Fibroblast of skin of scalp (primary cell): ENCODE measurements around the gene GEMIN2.
A peak's percentile ranks its signal among the peaks of the same experiment; 100 is the strongest.
"Not testable (repeated sequence)": the region's sequence is repeated elsewhere in the genome, so short reads cannot be mapped to it uniquely, and the experiment has no call there.

Experiments used
- DNase-seq: peaks from one replicate; pipeline ENCODE4 v3.0.0-alpha.2; 2013

GEMIN2 gene

DNA sequence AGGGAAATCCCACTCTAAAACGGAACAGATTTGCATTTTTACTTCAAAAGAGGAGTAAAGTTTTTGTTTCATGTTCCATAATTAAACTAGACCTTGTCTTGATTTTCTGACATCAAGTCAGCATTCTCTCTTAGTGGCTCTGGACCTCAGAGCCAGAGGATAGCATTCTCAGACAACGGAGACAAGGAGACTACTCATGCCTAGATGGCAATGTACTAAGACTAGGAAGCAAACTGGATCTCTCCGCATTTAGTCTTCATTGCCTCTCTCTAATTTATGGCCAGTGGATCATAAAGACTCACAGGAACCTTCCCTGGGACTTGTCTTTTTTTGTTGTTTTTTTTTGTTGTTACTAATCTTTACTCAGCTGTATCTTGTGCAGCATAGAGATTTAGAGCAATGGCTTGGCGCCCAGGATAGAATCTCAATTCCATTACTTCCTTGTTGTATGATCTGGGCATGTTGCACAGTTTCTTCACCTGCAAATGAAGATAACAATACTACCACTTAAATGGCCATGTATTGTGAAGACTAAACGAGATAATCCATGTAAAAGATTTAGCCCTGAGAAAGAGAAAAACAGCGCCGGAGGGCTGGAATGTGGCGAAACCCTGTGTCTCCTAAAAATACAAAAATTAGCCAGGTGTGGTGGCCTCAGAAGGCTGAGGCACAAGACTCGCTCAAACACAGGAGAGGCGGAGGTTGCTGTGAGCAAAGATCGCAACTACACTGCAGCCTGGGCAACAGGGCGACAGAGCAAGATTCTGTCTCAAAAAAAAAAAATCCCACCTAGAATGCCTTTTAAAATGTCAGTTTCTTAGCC lies 4.0 kb upstream of the GEMIN2 start:
- no peak for DNase-seq

DNA sequence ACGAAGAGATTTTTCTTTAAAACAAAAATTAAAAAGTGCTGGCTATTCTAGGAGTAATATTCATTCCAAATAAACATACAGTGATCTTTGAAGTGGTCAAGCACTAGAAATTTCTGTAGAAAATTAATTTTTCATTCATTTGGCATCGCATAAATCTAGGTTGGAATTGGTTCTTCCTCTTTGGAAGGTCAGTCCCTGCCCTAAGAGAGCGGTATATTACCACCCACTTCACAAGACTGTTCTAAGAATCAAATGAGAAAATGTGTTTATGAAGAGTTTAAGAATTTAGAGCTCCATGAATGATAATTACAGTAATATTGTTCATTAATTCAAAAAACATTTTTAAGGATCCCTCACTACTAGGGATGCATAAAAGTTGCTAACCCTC lies 444 bp upstream of the GEMIN2 start:
- no peak for DNase-seq

DNA sequence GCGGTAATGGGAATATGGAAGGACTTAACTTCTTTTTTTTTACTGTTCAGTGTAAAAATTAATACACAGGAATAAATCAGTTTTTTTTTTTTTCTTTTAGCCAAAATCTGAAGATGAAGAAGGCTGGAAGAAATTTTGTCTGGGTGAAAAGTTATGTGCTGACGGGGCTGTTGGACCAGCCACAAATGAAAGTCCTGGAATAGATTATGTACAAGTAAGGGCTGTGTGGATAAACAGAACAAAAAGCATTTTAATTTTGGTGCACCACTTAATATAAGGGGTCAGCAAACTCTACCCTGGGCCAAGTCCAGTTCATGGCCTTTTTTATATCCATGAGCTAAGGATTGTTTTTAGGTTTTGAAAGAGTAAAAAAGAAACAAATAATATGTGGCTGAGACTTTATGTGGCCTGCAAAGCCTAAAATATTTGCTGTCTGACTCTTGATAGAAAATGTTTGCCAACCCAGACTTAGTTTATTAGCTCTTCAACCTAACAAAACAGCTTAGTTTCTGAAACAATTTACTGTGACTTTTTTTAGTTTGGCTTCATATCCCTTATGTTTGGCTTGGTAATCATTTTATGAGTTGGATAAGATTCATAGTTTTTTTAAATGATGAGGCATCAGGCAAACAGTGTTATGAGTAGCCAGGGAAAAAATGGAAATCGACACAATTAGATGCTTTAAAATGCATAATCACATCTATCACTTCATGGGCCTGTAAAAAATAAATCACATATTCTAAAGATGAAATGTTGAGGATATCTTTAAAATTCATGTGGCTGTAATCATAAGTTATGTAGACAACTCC lies 8.4 kb downstream of the GEMIN2 start:
- no peak for DNase-seq

DNA sequence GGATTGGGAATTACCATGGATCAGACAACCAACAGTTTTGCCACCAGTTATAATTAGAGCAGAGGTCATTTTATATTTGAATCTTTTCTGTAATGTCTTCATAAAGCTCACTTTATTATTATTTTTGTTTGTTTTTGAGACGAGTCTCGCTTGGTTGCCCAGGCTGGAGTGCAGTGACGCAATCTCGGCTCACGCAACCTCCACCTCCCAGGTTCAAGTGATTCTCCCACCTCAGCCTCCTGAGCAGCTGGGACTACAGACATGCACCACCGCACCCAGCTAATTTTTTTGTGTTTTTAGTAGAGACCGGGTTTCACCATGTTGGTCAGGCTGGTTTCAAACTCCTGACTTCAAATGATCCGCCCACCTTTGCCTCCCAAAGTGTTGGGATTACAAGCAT lies 23.7 kb downstream of the GEMIN2 start:
- not testable (repeated sequence) for DNase-seq

DNA sequence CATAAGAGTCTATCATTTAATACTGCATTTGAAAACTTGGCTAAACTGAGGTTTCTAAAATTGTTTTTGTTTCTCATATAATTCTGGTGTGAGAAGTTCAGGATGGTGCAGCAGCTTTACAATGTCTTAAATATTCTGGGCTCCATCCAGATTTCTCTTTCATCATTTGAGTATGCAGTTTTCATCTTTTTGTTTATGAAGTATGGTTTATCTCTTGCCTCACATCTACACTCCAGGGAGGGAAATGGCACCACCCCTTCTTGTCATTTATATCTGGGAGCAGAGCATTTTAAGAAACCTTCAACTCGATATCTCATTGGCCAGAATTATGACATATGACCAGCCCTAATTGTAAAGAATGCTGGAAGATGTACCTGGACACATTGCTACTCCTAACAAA lies 24.3 kb downstream of the GEMIN2 start:
- DNase-seq = no peak

DNA sequence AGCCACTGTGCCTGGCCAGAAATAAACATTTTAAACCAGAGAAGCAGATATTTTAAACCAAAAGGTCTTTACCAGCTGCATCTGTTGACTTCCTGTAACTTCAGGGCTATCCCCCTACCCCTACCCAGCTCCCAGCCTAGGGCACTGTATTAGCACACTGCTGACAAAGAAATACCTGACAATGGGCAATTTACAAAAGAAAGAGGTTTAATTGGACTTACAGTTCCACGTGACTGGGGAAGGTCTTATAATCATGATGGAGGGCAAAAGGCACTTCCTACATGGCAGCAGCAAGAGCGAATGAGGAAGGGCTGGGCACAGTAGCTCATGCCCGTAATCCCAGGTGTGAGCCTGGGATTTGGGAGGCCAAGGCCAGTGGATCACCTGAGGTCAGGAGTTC lies 26.0 kb downstream of the GEMIN2 start:
- no peak for DNase-seq

DNA sequence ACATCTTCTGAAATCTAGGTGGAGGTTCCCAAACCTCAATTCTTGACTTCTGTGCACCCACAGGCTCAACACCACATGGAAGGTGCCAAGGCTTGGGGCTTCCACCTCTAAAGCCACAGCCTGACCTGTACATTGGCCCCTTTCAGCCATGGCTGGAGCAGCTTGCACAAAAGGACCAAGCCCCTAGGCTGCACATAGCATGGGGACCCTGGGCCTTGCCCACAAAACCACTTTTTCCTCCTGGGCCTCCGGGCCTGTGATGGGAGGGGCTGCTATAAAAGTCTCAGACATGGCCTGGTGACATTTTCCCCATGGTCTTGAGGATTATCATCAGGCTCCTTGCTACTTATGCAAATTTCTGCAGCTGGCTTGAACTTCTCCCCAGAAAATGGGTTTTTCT lies 27.5 kb downstream of the GEMIN2 start:
- DNase-seq = not testable (repeated sequence)

DNA sequence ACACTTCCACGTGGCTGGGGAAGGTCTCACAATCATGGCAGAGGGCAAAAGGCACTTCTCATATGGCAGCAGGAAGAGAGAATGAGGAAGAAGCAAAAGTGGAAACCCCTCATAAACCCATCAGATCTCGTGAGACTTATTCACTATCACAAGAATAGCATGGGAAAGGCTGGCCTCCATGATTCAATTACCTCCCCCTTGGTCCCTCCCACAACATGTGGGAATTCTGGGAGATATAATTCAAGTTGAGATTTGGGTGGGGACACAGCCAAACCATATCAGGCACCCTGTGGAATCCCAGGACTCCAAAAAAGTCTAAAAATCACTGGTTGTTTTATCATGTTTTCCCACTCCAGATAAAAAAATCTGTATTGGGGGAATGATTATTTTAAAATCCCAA lies 29.1 kb downstream of the GEMIN2 start:
- DNase-seq = not testable (repeated sequence)

DNA sequence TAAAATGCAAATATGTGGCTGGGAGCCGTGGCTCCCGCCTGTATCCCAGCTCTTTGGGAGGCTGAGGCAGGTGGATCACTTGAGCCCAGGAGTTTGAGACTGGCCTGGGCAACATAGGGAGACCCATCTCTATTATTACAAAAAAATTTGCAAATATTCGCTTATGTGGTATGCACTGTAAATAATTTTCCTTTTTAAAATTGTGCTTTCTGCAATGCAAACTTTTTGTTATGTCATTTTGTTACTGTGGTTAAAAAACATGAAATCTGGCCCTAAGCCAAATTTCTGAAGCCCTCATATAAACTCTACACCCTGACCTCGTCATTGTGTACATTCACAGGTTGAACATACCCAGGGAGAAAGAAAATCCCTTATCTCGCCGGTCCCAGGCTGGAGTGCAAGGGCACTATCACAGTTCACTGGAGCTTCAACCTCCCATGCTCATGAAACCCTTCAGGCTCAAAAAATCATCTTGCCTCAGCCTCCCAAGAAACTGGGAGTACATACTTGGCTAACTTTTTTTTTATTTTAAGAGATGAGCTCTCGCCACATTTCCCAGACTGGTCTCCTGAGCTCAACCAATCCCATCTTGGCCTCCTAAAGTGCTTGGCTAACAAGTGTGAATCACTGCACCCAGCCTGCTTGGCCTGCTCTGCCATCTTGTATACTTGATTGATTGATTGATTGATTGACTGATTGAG lies 31.3 kb downstream of the GEMIN2 start:
- no peak for DNase-seq

DNA sequence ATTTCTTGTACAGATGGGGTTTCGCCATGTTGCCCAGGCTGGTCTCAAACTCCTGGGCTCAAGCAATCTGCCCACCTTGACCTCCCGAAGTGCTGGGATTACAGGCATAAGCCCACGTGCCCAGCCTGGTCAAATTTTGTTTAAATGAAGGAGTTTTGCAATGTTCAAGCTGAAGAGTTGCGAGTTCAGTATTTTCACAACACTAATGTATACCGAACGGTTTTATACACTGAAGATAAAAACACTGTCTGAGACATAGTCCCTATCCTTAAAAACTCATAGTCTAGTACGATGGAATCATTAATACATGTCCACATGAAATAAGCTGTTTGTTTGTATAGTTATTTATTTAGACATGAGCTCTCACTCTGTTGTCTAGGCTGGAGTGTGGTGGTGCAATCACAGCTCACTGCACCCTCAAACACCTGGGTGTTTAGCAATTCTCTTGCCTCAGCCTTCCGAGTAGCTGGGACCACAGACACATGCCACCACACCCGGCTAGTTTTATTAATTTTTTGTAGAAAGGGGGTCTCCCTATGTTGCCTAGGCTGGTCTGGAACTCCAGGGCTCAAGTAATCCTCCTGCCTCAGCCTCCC lies 40.6 kb downstream of the GEMIN2 start:
- no peak for DNase-seq

DNA sequence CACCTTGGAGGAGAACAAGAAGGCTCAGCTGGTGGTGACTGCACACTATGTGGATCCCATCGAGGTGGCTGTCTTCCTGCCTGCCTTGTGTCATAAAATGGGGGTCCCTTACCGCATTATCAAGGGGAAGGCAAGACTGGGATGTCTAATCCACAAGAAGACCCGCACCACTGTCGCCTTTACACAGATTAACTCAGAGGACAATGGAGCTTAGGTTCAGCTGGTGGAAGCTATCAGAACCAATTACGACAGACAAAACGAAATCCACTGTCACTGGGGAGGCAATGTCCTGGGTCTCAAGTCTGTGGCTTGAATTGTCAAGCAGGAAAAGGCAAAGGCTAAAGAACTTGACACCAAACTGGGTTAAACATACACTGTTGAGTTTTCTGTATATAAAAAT lies 43.4 kb downstream of the GEMIN2 start:
- no peak for DNase-seq

DNA sequence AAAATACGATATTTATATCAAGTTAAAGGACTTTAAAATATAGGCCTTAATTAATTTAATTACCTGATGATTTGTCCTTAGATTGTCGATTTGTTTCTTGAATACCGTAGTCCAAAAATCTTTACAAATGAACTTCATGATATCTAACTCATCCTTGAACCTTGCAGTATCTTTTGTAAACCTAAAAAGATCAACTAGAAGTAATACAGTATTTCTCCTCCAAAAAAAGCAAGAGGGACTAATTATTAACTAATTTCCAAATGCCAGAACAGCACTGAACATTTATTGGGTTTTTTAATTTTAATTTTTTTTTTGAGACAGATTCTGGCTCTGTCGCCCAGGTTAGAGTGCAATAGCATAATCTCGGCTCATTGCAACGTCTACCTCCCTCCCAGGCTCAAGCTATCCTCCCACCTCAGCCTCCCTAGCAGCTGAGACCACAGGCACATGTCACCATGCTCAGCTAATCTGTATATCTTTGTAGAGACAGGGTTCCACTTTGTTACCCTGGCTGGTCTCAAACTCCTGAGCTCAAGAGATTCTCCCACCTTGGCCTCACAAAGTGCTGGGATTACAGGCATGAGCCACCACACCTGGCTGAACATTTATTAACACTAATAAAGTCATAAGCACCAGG lies 44.2 kb downstream of the GEMIN2 start:
- DNase-seq = no peak

DNA sequence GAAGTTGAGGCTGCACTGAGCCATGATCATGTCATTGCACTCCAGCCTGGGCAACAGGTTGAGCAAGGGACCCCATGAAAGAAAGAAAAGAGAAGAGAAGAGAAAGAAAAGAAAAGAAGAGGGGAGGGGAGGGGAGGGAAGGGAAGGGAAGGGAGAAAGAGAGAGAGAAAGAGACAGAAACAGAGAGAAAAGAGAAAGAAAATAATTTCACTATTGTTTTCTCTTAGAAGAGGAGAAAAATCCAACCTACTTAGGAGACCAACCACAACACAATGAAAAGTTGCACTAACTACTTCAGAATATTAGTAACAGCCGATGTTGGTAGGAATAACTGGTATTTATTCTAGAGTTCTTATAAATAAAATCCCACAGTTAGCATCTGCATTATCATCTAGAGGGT lies 46.4 kb downstream of the GEMIN2 start:
- no peak for DNase-seq

DNA sequence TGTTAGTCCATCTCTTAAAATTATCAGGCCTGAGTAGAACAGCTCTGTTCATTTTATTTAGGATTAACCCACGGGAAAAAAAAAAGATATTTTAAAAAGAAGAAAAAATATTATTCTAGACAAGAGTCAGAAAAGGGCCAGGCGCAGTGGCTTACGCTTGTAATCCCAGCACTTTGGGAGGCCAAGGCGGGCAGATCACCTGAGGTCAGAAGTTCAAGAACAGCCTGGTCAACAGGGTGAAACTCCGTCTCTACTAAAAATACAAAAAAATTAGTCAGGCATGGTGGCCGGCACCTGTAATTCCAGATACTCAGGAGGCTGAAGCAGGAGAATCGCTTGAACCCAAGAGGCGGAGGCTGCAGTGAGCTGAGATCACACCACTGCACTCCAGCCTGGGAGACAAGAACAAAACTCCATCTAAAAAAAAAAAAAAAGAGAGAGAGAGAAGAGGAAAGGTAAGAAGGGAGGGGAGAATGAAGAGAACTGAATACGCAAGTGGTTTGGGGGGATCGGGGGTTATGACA lies 53.7 kb downstream of the GEMIN2 start:
- not testable (repeated sequence) for DNase-seq

DNA sequence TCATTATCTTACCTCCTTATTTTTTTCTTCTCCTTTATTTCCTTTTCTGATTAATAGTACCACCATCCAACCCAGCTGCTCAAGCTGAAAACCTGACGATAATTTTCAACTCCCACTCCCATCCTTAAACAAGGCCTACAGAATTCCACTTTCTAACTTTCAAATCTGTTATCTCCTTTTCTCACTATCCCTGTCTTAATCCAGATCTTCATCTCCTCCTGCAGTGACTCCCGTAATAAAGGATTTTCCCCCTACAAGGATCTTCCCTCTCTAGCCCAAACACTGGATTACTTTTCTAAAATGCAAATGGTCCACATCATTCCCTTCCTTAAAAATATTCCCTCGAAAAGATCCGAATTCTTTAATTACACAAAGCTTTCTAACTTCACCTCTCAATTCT lies 54.5 kb downstream of the GEMIN2 start:
- DNase-seq = no peak

DNA sequence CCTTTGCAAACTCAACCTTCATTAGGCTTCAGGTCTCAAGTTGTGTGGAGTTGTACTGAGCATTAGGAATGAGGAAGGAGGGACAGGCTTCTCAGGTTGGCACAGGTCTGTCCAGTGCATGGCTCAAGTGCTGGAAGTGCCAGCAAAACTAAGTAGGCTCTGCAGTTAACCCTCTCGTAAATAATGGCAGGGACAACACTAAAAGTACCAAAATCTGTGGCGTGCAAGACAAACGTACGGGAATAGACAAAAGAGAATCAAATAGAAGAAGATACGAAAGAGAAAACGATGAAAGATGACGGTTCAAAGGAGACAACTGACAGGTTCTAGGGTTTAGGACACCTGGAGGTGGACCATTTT lies 55.4 kb downstream of the GEMIN2 start:
- no peak for DNase-seq

DNA sequence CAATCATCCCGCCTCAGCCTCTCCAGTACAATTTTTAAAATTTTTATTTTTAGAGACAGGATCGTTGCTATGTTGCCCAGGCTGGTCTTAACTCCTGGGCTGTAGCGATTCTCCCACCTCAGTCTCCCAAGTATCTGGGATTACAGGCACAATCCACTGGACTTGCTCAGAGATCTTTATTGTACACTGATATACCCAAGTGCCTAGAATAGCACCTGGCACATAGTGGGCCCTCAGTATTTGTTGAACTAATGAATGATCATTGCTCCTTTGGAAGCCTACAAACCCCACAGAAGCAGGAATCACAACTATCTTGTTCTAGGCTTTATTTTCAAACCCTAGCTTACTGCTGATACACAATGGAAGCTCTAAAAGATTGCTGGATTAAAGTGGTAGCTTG lies 59.1 kb downstream of the GEMIN2 start:
- DNase-seq = no peak

DNA sequence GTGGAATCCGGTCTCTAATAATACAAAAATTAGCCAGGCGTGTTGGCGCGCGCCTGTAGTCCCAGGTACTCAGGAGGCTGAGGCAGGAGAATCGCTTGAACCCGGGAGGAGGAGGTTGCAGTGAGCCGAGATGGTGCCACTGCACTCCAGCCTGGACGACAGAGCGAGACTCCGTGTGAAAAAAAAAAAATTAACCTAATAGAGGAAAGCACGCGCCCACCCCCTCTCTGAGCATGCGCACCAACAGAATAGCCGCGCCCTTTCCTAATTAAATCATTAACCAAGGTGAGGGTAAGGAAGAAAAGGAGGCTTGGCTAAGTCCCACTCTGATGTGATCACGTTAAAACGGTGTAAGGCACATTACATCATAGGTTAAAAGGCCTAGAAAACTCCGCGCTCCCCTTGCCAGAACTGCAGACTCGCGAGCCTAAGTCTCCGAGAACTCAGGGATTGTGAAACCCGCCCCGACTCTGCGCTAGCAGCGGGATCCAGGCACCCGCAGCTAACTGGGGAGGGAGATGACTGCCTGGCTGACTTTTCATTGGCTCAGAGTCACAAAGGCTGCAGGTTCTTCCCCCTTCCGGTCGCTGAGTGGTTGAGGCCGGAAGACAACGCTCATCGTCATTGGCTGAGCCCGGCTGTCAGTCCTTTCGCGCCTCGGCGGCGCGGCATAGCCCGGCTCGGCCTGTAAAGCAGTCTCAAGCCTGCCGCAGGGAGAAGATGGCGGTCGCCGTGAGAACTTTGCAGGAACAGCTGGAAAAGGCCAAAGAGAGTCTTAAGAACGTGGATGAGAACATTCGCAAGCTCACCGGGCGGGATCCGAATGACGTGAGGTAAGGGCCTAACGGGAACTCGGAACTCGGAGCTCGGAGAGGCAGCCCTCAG lies 60.7 kb downstream of the GEMIN2 start, which contains the start of gene PNN:
PNN (plus strand) TSS at position 695 of the 885 bp plus-strand sequence; CDS start at position 721, 26 bp downstream.
- DNase-seq = peak; percentile 100

DNA sequence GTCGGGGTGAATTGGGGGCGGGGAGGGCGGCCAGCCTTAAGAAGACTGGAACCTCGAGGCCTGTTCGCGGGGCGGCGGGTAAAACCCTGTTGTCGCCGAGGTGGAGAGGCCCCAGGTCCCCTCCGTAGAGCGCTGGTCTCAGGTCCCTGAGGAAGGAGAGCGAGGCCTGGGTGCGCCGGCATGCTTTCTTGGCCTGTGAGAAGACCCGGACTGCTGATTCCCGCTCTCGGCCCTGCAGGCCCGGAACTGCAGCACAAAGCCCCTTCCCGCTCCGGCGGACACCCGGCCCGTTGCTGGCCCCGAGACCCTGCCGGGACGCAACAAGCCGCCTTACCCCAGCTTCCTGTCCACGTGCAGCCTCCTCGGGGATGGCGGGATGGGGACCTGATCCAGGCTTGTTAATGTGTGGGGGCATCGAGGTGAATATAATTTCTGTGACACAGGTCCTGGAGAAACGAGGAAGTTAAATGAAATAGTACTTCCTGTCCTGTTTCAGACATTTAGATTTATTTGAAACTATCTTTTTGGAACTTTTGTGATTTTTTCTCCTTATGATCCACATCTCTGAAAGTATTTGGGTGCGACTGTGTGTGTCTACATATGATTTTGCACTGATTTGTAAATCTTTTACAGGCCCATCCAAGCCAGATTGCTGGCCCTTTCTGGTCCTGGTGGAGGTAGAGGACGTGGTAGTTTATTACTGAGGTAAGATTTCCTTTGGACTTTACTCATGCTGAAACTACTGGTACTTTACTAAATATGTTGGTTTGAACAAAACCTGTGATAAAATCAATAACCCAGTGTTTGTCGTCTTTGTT lies 61.5 kb downstream of the GEMIN2 start:
- DNase-seq = peak; percentile 25
